ENCODE data around the gene GPN1. TPM values are rescaled to one million over a fixed set of nuclear protein-coding genes. Genes with fewer than 3 reads are reported as not detected.

GPN1 gene
- total and polyA plus RNA-seq, 12 donors = 10.6 to 44.6 (median 24.8) TPM

DNA sequence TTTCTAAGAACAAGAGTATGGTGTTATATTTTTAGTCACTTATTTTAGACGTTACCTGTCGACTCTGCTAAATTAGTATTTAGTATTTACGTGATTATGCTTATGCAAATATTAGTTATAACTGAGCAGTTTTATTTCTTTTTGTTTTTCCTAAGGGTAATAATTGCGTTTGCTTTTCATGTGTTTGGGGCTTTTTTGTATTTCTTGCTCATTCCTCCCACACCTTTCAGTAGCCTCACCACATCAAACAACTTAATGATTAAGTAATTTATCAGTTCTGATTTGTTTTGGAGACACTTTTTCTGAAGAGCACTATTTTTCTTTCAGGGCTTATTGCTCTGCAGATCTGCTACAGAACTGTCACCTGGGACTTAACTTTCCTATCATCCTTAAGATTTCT is 42.4 kb downstream of the GPN1 start:
- Histone ChIP-seq H3K27ac (no peak overlapping the region), H3K4me3 (no peak overlapping the region), H3K4me1 (replicated peaks in 1 of 2) (peaks cover 0 to 13% of the 10 kb centered on the region in 2 donors), H3K27me3 (no peaks in the 10 kb centered on the region), H3K36me3 (replicated peaks in 1 of 2) (peaks cover 0 to 73% of the 10 kb centered on the region in 2 donors), H3K9me3 (replicated peaks in 1 of 3) (no peaks in the 10 kb centered on the region)
- intact Hi-C loops (cut with DNase I) = no loop called here
- WGBS, 4 donors = 90 to 93% (median 92%) methylated on average over 4 of the region's 4 CpGs
- no peak for TF ChIP-seq POLR2A (IDR thresholded peaks at IDR 0.05)
- DNase-seq = no peak

DNA sequence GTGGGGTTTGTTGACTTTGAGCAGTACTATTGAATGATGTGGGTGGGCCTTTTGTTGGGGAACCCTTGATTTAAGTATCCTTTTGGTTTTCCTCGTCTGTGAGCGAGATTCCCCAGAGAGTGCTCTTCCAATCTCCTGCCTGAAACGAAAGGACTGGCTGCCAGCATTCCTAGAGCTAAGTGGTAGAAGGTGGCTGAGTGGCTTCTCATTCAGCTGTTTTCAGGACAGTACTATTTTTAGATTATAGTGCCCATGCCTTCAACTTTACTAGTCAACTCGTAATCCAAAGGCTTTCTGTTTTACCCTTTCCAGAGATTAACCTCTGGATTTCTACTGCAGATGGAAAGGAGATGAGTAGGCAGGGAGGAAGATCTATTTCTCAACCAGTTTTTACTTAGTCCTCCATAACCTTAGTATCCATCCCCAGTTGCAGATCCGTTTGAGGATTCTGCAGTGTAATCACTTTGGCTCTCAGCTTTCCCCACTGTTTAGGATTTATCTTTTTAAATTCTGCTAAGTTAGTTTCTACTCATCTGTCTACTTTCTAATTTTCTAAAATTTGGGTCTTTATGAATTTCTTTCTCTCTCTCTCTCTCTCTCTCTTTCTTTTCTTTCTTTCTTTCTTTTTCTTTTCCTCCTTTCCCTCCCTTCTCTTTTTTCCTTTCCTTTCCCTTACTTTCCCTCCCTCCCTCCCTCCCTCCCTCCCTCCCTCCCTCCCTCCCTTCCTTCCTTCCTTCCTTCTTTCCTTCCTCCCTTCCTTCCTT is 44.1 kb downstream of the GPN1 start:
- TF ChIP-seq, protein P1, sequence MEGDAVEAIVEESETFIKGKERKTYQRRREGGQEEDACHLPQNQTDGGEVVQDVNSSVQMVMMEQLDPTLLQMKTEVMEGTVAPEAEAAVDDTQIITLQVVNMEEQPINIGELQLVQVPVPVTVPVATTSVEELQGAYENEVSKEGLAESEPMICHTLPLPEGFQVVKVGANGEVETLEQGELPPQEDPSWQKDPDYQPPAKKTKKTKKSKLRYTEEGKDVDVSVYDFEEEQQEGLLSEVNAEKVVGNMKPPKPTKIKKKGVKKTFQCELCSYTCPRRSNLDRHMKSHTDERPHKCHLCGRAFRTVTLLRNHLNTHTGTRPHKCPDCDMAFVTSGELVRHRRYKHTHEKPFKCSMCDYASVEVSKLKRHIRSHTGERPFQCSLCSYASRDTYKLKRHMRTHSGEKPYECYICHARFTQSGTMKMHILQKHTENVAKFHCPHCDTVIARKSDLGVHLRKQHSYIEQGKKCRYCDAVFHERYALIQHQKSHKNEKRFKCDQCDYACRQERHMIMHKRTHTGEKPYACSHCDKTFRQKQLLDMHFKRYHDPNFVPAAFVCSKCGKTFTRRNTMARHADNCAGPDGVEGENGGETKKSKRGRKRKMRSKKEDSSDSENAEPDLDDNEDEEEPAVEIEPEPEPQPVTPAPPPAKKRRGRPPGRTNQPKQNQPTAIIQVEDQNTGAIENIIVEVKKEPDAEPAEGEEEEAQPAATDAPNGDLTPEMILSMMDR (IDR thresholded peaks at IDR 0.05) = no peak
- TF ChIP-seq POLR2A (IDR thresholded peaks at IDR 0.05) = no peak
- no peaks in the 10 kb centered on the region for H3K27me3 ChIP-seq
- peaks cover 0 to 74% of the 10 kb centered on the region in 2 donors for H3K36me3 ChIP-seq (replicated peaks in 1 of 2)
- WGBS, 4 donors = 85 to 91% (median 88%) methylated on average over 5 of the region's 5 CpGs
- H3K4me3 ChIP-seq = no peak overlapping the region
- H3K27ac ChIP-seq = no peak overlapping the region
- no peak for DNase-seq
- H3K4me1 ChIP-seq (replicated peaks in 1 of 2) = no peaks in the 10 kb centered on the region
- H3K9me3 ChIP-seq (replicated peaks in 1 of 3) = no peaks in the 10 kb centered on the region
- intact Hi-C loops (cut with DNase I) = no loop called here

- Histone ChIP-seq H3K4me1 (replicated peaks in 1 of 2) (peaks cover 8 to 20% of the 10 kb centered on the region in 2 donors), H3K36me3 (replicated peaks in 1 of 2) (peaks cover 0 to 54% of the 10 kb centered on the region in 2 donors), H3K9me3 (replicated peaks in 1 of 3) (no peaks in the 10 kb centered on the region), H3K27me3 (no peaks in the 10 kb centered on the region), H3K4me3 (no peak overlapping the region), H3K27ac (no peak overlapping the region)
- intact Hi-C loops (cut with DNase I) = no loop called here
- DNase-seq = no peak
- no peak for TF ChIP-seq POLR2A (IDR thresholded peaks at IDR 0.05)
- TF ChIP-seq, protein P1 (IDR thresholded peaks at IDR 0.05) = no peak
- WGBS, 4 donors = 78 to 88% (median 84%) methylated on average over 2 of the region's 2 CpGs
These were observed 51.7 kb downstream of the GPN1 start for GRCh38 chr2:27680571-27680970.

DNA sequence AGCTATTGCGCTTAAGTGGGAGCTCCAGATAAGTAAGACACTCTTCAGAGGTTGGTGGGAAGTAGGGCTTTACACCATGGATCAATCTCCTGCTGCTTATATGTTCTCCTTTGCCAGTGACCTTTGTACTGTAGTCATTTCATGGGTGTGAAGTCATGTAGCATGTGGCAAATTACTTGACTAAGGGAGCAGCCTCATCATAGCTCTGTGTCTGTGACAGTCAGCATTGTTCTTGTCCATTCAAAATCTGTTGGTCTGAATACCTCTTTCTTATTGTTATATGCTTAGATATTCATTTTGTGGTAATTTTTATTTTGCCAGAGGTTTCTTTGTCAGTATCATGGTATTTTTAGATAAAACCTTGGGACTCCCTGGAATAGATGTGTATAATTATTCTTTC is 53.0 kb downstream of the GPN1 start:
- intact Hi-C loops (cut with DNase I) = no loop called here
- Histone ChIP-seq H3K4me3 (no peak overlapping the region), H3K27me3 (no peaks in the 10 kb centered on the region), H3K27ac (peak overlapping the region; percentile 3 to 87 (median 64)), H3K36me3 (replicated peaks in 1 of 2) (peaks cover 0 to 56% of the 10 kb centered on the region in 2 donors), H3K9me3 (replicated peaks in 1 of 3) (no peaks in the 10 kb centered on the region), H3K4me1 (replicated peaks in 1 of 2) (peaks cover 8 to 20% of the 10 kb centered on the region in 2 donors)
- TF ChIP-seq POLR2A (IDR thresholded peaks at IDR 0.05) = no peak
- TF ChIP-seq, protein P1 (IDR thresholded peaks at IDR 0.05) = no peak
- 93 to 100% (median 99%) methylated on average over 1 of the region's 1 CpG for WGBS, 4 donors
- no peak for DNase-seq
